IMR-90 (cell line): Measurements from ENCODE around the gene MCFD2. TPM values are rescaled to one million over a fixed set of nuclear protein-coding genes. Genes with fewer than 3 reads are reported as not detected.

Source experiments
- ATAC-seq: fragments of 200-7000 bp; cut with Tn5 transposase; 2 replicates; pipeline ENCODE4 v1.9.1; 2020; ENCODE audit warnings: low read depth, mild to moderate bottlenecking, moderate library complexity
- BruUV-seq: library from RNA; stranded (reverse); fragments of 400-500 nt; replicated peaks from 2 replicates; lab custom pipeline; 2021; lab: Mats Ljungman, UMichigan
- CTCF ChIA-PET: fragments of 300-600 bp; formaldehyde crosslinking; extraction: SDS; loops from one replicate; lab custom pipeline; 2021; ENCODE audit warnings: antibody characterized with exemption; lab: Yijun Ruan, JAX
- POLR2A ChIA-PET: fragments of 300-600 bp; sonication (Branson Sonifier 250); formaldehyde crosslinking; loops from one replicate; lab custom pipeline; 2022; ENCODE audit warnings: antibody characterized with exemption; ENCODE audit not compliant: unreplicated experiment; lab: Charles Lee
- DNase-seq: peaks from one replicate; pipeline ENCODE4 v3.0.0; 2013
- H2AFZ ChIP-seq: replicated peaks from 2 replicates; pipeline ENCODE3; 2013; ENCODE audit warnings: low read length, mild to moderate bottlenecking; ENCODE audit not compliant: poor library complexity
- H2AK5ac ChIP-seq: 2 replicates; pipeline ENCODE4 v1.6.1; 2013; ENCODE audit warnings: low read depth, low read length, inconsistent platforms
- H2AK9ac ChIP-seq: replicated peaks from 2 replicates; pipeline ENCODE3; 2013; ENCODE audit warnings: mild to moderate bottlenecking, low read depth, low read length, moderate library complexity; ENCODE audit not compliant: poor library complexity
- H2BK120ac ChIP-seq: 2 replicates; pipeline ENCODE4 v1.6.1; 2013; ENCODE audit warnings: low read depth, low read length, inconsistent platforms
- H2BK15ac ChIP-seq: 3 replicates; pipeline ENCODE4 v1.6.1; 2013; ENCODE audit warnings: low read depth, low read length, inconsistent platforms
- H2BK20ac ChIP-seq: 2 replicates; pipeline ENCODE4 v1.6.1; 2013; ENCODE audit warnings: low read depth, mild to moderate bottlenecking, inconsistent platforms, low read length, moderate library complexity
- H2BK5ac ChIP-seq: 2 replicates; pipeline ENCODE4 v1.6.1; 2013; ENCODE audit warnings: mild to moderate bottlenecking, low read depth, low read length, inconsistent platforms; ENCODE audit not compliant: poor library complexity, severe bottlenecking
- H3K14ac ChIP-seq: replicated peaks from 2 replicates; pipeline ENCODE4 v1.6.1; 2013; ENCODE audit warnings: low read depth, low read length, inconsistent platforms
- H3K18ac ChIP-seq: 2 replicates; pipeline ENCODE4 v1.6.1; 2013; ENCODE audit warnings: low read depth, low read length, control low read depth
- H3K23ac ChIP-seq: 2 replicates; pipeline ENCODE4 v1.6.1; 2013; ENCODE audit warnings: low read depth, low read length, inconsistent platforms
- H3K27ac ChIP-seq: 2 replicates; pipeline ENCODE4 v1.5.1; 2013; ENCODE audit warnings: mild to moderate bottlenecking, control low read depth, low read length; ENCODE audit not compliant: insufficient read depth
- H3K27me3 ChIP-seq: 2 replicates; pipeline ENCODE4 v1.6.1; 2013; ENCODE audit warnings: low read length; ENCODE audit not compliant: control insufficient read depth, insufficient read depth
- H3K36me3 ChIP-seq: 2 replicates; pipeline ENCODE4 v1.6.1; 2013; ENCODE audit warnings: low read length, mixed read lengths; ENCODE audit not compliant: control insufficient read depth, insufficient read depth
- H3K4ac ChIP-seq: 2 replicates; pipeline ENCODE4 v1.6.1; 2013; ENCODE audit warnings: low read depth, low read length, inconsistent platforms
- H3K4me1 ChIP-seq: 2 replicates; pipeline ENCODE4 v1.6.1; 2013; ENCODE audit warnings: low read length, mixed read lengths; ENCODE audit not compliant: control insufficient read depth, insufficient read depth
- H3K4me2 ChIP-seq: 2 replicates; pipeline ENCODE4 v1.6.1; 2013; ENCODE audit warnings: low read depth, mild to moderate bottlenecking, control low read depth, low read length, moderate library complexity
- H3K4me3 ChIP-seq: 2 replicates; pipeline ENCODE4 v1.5.1; 2013; ENCODE audit warnings: low read depth, mild to moderate bottlenecking, control low read depth, low read length, moderate library complexity; ENCODE audit not compliant: insufficient read depth
- H3K56ac ChIP-seq: 2 replicates; pipeline ENCODE4 v1.6.1; 2013; ENCODE audit warnings: low read length, inconsistent platforms; ENCODE audit not compliant: insufficient read depth; ENCODE audit errors: extremely low read depth
- H3K79me1 ChIP-seq, 2 experiments: 2 replicates each; pipeline ENCODE4 v1.6.1; 2013; ENCODE audit warnings: low read length in 2 of 2, inconsistent platforms in 1 of 2, low read depth in 1 of 2
- H3K9ac ChIP-seq: 2 replicates; pipeline ENCODE4 v1.6.1; 2013; ENCODE audit warnings: low read depth, low read length, control low read depth
- H3K9me1 ChIP-seq: 2 replicates; pipeline ENCODE4 v1.6.1; 2013; ENCODE audit warnings: low read length, inconsistent platforms; ENCODE audit not compliant: insufficient read depth
- H3K9me3 ChIP-seq: 2 replicates; pipeline ENCODE4 v1.6.1; 2013; ENCODE audit warnings: low read length; ENCODE audit not compliant: control insufficient read depth, insufficient read depth
- H4K20me1 ChIP-seq: 2 replicates; pipeline ENCODE4 v1.6.1; 2013; ENCODE audit warnings: low read length, inconsistent platforms; ENCODE audit not compliant: insufficient read depth
- H4K5ac ChIP-seq: 2 replicates; pipeline ENCODE4 v1.6.1; 2013; ENCODE audit warnings: mild to moderate bottlenecking, low read depth, low read length, control low read depth
- H4K8ac ChIP-seq, 2 experiments: 2 replicates each; pipeline ENCODE4 v1.6.1; 2013; ENCODE audit warnings: low read depth in 2 of 2, low read length in 2 of 2, control low read depth in 1 of 2, inconsistent platforms in 1 of 2
- H4K91ac ChIP-seq: 2 replicates; pipeline ENCODE4 v1.6.1; 2013; ENCODE audit warnings: low read depth, low read length, inconsistent platforms; ENCODE audit not compliant: insufficient read depth
- CTCF ChIP-seq: conservative IDR thresholded peaks from 2 replicates; pipeline ENCODE4 v1.5.1; 2012; ENCODE audit warnings: mild to moderate bottlenecking, low read depth, low read length, improper control_type of control experiment
- MAFK ChIP-seq: IDR thresholded peaks from 2 replicates; pipeline ENCODE4 v1.6.1; 2012; ENCODE audit warnings: low read depth, low read length, improper control_type of control experiment
- WGBS, 2 experiments: methylation state at CpG; one replicate each; pipeline versions ENCODE4 v1.1.5 to v1.1.7; 2013; ENCODE audit warnings: missing lambda C conversion rate in 2 of 2; ENCODE audit not compliant: insufficient read length in 1 of 2; ENCODE audit errors: extremely low coverage in 2 of 2; 5-methylcytosine and 5-hydroxymethylcytosine counted together
- dilution Hi-C: fragments of 300-500 bp; cut with HindIII; formaldehyde crosslinking; loops from one replicate; pipeline ENCODE4 v1.14.3; 2018; ENCODE audit warnings: low sequenced_read_pairs; ENCODE audit not compliant: unreplicated experiment
- in situ Hi-C: fragments of 300-500 bp; cut with MboI; formaldehyde crosslinking; loops from 3 replicates; pipeline ENCODE4 v1.14.3; 2019; ENCODE audit warnings: low sequenced_read_pairs, inconsistent platforms, mixed read lengths
- intact Hi-C: fragments of 100-400 bp; cut with micrococcal nuclease; formaldehyde crosslinking; loops from 2 replicates; pipeline ENCODE4 v1.10.0; 2022
- polyA plus RNA-seq, 3 experiments: library from polyadenylated mRNA; depleted of rRNA; stranded (reverse); fragments of >200 nt; gene quantifications; 2 replicates each; pipeline ENCODE4 v1.2.3, GENCODE V29; 2012; ENCODE audit warnings: low replicate concordance in 1 of 3
- total RNA-seq: library from RNA; depleted of rRNA; stranded (reverse); fragments of >200 nt; gene quantifications from 2 replicates; pipeline ENCODE4 v1.2.3, GENCODE V29; 2012

The MCFD2 gene
- total and polyA plus RNA-seq, 2 of the 4 experiments (the other 2 are of a cell fraction) = 145 to 177 TPM

- ChIA-PET CTCF (interaction anchor here (0.7 to 1.0 kb wide), 2 partner anchors 102 to 157 kb away, joined by 3 read pairs; no protein-coding TSS in a partner anchor), POLR2A (no interaction called here)
- dilution Hi-C loops (no loop called here), intact Hi-C loops (no loop called here), in situ Hi-C loops (no loop called here)
- Histone ChIP-seq H2BK120ac (peak overlapping the region; percentile 99), H3K9me3 (no peaks in the 10 kb centered on the region), H3K36me3 (no peaks in the 10 kb centered on the region), H2AK9ac (peak overlapping the region; percentile 87), H3K18ac (peak overlapping the region; percentile 95), H3K9me1 (peaks cover 55% of the 10 kb centered on the region), H2BK5ac (peak overlapping the region; percentile 100), H2BK20ac (peak overlapping the region; percentile 99), H4K8ac (peak overlapping the region; percentile 72 to 100), H3K14ac (peak overlapping the region; percentile 99), H2AK5ac (peak overlapping the region; percentile 100), H3K4me3 (no peak overlapping the region), H3K56ac (peak overlapping the region; percentile 44), H3K23ac (peak overlapping the region; percentile 99), H2BK15ac (peak overlapping the region; percentile 100), H3K4me2 (peak overlapping the region; percentile 24), H4K20me1 (no peaks in the 10 kb centered on the region; the same call in 1 of the 2 replicates), H3K27ac (peak overlapping the region; percentile 91), H2AFZ (peak overlapping the region; percentile 80), H4K91ac (peak overlapping the region; percentile 98), H3K4ac (peak overlapping the region; percentile 100), H4K5ac (peak overlapping the region; percentile 97), H3K79me1 (peaks cover 24 to 77% of the 10 kb centered on the region in 2 experiments), H3K4me1 (peaks cover 52% of the 10 kb centered on the region), H3K27me3 (no peaks in the 10 kb centered on the region), H3K9ac (peak overlapping the region; percentile 40)
- no peak for ATAC-seq
- 87% methylated on average over 5 of the region's 5 CpGs; no CpG with 5 or more reads in 1 of the 2 experiments for WGBS, 2 experiments
- BruUV-seq = no TSS peak
- DNase-seq = peak; percentile 25
- TF ChIP-seq MAFK (no peak), CTCF (no peak)
Observed at GRCh38 chr2:46878240-46878877, 37.2 kb downstream of the MCFD2 start.
